Omental fat pad (tissue), 4 donors: ENCODE measurements around the gene STK32A. TPM values are rescaled to one million over a fixed set of nuclear protein-coding genes. Genes with fewer than 3 reads are reported as not detected.

Experiments
- ATAC-seq: fragments of 150-250 bp; one replicate; pipeline ENCODE4 v1.9.1; 2016; ENCODE audit warnings: mild to moderate bottlenecking, moderate library complexity; ENCODE audit not compliant: low FRiP score
- DNase-seq: peaks from one replicate; pipeline ENCODE4 v3.0.0-alpha.2; 2019; ENCODE audit warnings: low spot score
- total RNA-seq, 4 donors: library from RNA; depleted of rRNA; stranded (reverse); fragments of >200 nt; gene quantifications; one replicate each; pipeline ENCODE4 v1.1.0, GENCODE V29; 2016
- TF ChIP-seq, protein P1 (sequence below), 3 donors: fragments of 450-650 bp; IDR thresholded peaks; one replicate each; pipeline ENCODE4 v1.5.1; 2016 to 2017; ENCODE audit warnings: antibody characterized with exemption in 3 of 3, mild to moderate bottlenecking in 3 of 3, moderate library complexity in 2 of 3

Gene STK32A
- total RNA-seq, 4 donors from 2014 or later = 0.48 to 12.3 (median 4.9) TPM

DNA sequence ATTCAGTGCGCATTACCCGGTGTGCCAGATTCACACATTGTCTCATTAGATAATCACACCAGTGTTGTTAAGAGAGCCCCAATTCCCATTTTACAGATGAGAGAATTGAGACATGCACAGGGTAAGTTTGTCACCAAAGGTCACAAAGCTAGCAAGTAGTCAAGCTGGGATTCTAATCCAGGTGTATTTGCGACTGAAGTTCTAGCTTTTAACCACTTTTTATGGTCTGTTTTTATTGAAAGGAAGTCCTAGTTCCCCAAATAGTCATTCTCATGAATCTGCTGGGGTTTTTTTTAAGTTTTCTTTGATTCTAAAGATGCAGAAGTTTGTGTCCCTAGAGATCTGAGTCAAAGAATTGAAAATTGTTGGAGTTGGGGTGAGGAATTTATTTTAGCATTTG is 138.5 kb downstream of the STK32A start:
- TF ChIP-seq, protein P1, sequence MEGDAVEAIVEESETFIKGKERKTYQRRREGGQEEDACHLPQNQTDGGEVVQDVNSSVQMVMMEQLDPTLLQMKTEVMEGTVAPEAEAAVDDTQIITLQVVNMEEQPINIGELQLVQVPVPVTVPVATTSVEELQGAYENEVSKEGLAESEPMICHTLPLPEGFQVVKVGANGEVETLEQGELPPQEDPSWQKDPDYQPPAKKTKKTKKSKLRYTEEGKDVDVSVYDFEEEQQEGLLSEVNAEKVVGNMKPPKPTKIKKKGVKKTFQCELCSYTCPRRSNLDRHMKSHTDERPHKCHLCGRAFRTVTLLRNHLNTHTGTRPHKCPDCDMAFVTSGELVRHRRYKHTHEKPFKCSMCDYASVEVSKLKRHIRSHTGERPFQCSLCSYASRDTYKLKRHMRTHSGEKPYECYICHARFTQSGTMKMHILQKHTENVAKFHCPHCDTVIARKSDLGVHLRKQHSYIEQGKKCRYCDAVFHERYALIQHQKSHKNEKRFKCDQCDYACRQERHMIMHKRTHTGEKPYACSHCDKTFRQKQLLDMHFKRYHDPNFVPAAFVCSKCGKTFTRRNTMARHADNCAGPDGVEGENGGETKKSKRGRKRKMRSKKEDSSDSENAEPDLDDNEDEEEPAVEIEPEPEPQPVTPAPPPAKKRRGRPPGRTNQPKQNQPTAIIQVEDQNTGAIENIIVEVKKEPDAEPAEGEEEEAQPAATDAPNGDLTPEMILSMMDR (IDR thresholded peaks at IDR 0.05) = no peak
- ATAC-seq = no peak
- DNase-seq = no peak

DNA sequence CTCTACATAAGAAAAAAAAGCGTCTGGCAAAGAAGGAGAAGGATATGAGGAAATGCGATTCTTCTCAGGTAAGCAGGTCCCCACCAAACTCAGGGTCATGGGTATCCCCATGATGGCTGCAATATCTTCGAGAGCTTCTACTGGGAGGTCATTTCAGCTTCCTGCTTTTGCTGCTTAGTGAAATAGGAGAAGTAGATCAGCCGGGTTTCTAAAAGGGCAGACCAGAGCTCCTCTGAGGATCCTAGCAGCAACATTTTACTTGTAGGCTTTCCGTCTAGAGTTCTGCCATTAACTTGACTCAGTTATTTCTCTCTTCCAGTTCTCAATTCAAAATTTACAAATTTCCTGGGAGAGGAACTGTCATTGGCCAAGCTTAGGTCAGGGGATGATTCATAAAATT is 140.3 kb downstream of the STK32A start:
- ATAC-seq = no peak
- DNase-seq = no peak
- TF ChIP-seq, protein P1 (IDR thresholded peaks at IDR 0.05) = no peak

DNA sequence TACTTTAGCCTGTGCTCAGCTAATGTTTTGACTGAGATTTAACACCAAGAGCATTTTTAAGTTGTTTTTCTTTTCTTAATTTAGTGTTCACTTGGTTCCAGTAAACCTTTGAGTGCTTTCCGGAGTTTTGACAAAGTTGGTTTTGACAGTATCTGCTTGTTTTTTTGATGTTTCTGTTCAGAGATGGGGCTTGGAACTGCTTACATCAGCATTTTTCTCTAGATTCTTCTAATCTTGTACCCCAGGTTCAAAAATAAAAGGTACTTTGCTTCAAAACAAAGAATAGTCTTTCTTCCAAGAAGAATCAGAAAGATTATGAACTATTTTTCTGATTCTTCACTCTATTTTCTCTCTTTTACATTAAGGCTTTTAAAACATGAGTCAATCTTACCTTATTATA is 142.9 kb downstream of the STK32A start:
- TF ChIP-seq, protein P1 (IDR thresholded peaks at IDR 0.05) = no peak
- no peak for ATAC-seq

DNA sequence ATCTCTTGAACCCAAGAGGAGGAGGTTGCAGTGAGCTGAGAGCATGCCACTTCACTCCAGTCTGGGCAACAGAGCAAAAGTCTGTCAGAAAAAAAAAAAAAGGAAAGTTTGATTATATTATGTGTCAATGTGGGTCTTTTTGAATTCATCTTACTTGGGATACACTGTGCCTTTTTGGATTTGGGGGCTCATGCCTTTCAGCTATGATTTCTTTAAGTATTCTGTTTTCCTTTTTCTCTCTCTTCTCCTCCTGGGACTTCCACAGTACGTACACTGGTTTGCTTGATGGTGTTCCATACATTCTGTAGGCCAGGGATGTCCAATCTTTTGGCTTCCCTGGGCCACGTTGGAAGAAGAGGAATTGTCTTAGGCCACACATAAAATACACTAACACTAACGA is 146.7 kb downstream of the STK32A start:
- ATAC-seq (no peak), DNase-seq (no peak)
- TF ChIP-seq, protein P1 (IDR thresholded peaks at IDR 0.05) = no peak

More for the DNA sequence above, 142.9 kb downstream of the STK32A start:
- DNase-seq = no peak

DNA sequence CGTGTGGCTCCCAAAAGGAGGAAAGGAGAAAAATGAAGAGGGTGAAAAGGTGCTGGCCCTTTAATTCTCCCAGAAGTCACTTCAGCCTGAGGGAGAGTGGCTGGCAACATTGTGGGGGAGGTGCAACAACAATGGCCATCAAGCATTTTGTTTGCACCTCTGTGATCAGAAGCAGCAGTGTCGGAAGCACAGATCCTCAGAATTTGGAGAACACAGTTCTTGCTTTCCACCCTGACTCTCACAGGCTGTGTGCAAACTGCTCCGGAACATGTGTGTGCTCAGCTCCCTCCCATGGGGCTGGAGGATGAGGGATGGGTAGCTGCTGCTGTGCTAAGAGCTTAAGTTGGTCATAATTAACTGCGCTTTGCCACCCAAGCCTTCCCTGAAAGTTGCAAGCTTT is 147.9 kb downstream of the STK32A start:
- DNase-seq (no peak), ATAC-seq (no peak)
- TF ChIP-seq, protein P1 (IDR thresholded peaks at IDR 0.05) = no peak

DNA sequence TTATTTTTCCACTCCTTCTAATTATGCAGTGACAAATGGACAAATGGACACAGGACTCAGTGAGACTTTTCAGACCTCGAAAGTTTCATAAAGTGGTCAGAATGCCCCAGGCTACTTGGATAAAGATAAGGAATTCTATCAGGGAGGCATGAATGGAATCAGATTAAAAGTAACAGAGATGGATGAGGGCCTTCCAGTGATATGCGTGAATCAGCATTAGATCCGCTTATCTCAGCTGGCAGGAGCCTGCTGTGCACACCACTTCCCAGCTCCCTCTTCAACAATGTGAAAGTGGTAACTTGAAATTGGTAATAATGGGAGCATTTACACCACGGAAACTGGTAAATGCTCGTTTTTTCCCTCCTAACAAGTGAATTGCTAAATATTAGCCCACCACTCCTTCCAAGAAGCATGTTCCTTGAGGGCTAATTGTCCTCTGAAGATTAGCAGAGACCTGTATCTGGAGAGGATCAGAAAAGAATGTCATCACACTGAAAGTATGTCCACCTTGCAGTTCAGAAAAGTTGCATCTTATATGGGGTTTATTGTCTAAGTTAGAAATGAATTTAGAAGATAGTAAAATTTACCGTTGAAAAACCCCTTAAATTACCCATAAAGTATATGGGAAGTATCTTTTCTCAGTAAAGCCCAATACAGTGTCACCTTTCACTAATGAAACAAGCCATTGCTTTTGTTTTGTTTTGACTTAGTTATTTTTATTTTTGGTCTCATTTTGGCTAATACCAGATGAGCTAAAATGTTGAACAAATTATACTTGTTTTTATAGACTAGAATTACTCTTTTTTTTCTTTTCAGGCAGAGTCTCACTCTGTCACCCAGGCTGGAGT is 149.7 kb downstream of the STK32A start:
- TF ChIP-seq, protein P1 (IDR thresholded peaks at IDR 0.05) = no peak
- ATAC-seq = no peak

DNA sequence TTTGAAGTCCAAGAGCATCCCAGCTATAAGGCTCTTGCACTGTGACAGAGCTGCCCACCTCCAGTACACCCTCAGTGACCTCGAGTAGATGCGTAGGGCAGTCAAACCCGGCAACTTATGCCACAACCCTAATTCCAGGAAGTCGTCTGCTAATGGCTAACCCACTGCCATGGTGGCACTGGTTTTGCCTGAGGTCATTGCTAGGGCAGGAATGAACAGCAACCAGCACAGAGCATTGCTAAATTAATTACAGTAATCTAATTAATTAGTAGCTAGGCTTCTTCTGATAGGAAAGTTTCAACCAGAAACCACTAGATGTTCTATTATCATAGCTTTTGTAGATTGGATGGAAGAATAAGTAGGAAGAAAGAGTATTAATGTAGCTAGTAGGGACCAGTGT is 152.3 kb downstream of the STK32A start:
- ATAC-seq (no peak), DNase-seq (no peak)
- TF ChIP-seq, protein P1 (IDR thresholded peaks at IDR 0.05) = no peak

More for the DNA sequence above, 149.7 kb downstream of the STK32A start:
- DNase-seq = no peak
